SU-DHL-6 (cell line): ENCODE measurements around the gene TMEM14A.

Experiments
- H2AFZ ChIP-seq: fragments of 200-600 bp; sonication (generic); 2 replicates; pipeline ENCODE4 v1.6.1; 2014; ENCODE audit warnings: low read depth, mild to moderate bottlenecking, moderate library complexity, mixed read lengths, antibody characterized with exemption, low read length; ENCODE audit not compliant: severe bottlenecking
- H3F3A ChIP-seq: fragments of 200-600 bp; shearing (Covaris generic); 2 replicates; pipeline ENCODE4 v1.6.0; 2016; ENCODE audit warnings: antibody characterized with exemption, mild to moderate bottlenecking; ENCODE audit not compliant: insufficient read depth
- H3K27ac ChIP-seq: fragments of 200-600 bp; sonication (generic); 2 replicates; pipeline ENCODE4 v1.5.1; 2016; ENCODE audit warnings: low read depth, mild to moderate bottlenecking, low read length, moderate library complexity, mixed read lengths
- H3K27me3 ChIP-seq: fragments of 200-600 bp; sonication (generic), shearing (Covaris generic); 2 replicates; pipeline ENCODE4 v1.6.0; 2014; ENCODE audit warnings: mild to moderate bottlenecking, low read length
- H3K36me3 ChIP-seq: fragments of 200-600 bp; sonication (generic); 2 replicates; pipeline ENCODE4 v1.6.1; 2014; ENCODE audit warnings: mild to moderate bottlenecking, low read length, mixed read lengths
- H3K4me2 ChIP-seq: fragments of 300-600, 200-600 bp; shearing (Covaris generic), sonication (generic); 2 replicates; pipeline ENCODE4 v1.6.0; 2014; ENCODE audit warnings: low read length, low read depth, mild to moderate bottlenecking; ENCODE audit not compliant: poor library complexity, severe bottlenecking
- H3K4me3 ChIP-seq: fragments of 200-600 bp; sonication (generic); 2 replicates; pipeline ENCODE4 v1.5.1; 2014; ENCODE audit warnings: antibody characterized with exemption, low read length, mild to moderate bottlenecking, mixed read lengths; ENCODE audit not compliant: insufficient read depth, poor library complexity, severe bottlenecking
- H3K79me2 ChIP-seq: fragments of 200-600 bp; sonication (generic); 2 replicates; pipeline ENCODE4 v1.6.1; 2014; ENCODE audit warnings: mild to moderate bottlenecking, low read length, moderate library complexity; ENCODE audit not compliant: insufficient read depth
- H3K9ac ChIP-seq: fragments of 200-600 bp; sonication (generic); 2 replicates; pipeline ENCODE4 v1.7.0; 2014; ENCODE audit warnings: mild to moderate bottlenecking, low read length
- H3K9me2 ChIP-seq: fragments of 200-600 bp; sonication (generic); replicated peaks from 2 replicates; pipeline ENCODE4 v1.6.1; 2014; ENCODE audit warnings: low read length; ENCODE audit not compliant: insufficient read depth
- H3K9me3 ChIP-seq: fragments of 200-600 bp; sonication (generic); 2 replicates; pipeline ENCODE4 v1.6.1; 2014; ENCODE audit warnings: low read length, mixed read lengths; ENCODE audit not compliant: insufficient read depth
- H4K20me1 ChIP-seq: fragments of 200-600 bp; sonication (generic); 2 replicates; pipeline ENCODE4 v1.6.1; 2014; ENCODE audit warnings: low read depth, mild to moderate bottlenecking, antibody characterized with exemption, low read length, moderate library complexity, mixed read lengths
- CTCF ChIP-seq: fragments of 200-600 bp; sonication (generic); IDR thresholded peaks from one replicate; pipeline ENCODE4 v1.5.1; 2017; ENCODE audit warnings: antibody characterized with exemption, mild to moderate bottlenecking, low read length, moderate library complexity; ENCODE audit not compliant: insufficient read depth, poor library complexity, severe bottlenecking
- EZH2phosphoT487 ChIP-seq: fragments of 200-600 bp; sonication (generic), shearing (Covaris generic); conservative IDR thresholded peaks from 2 replicates; pipeline ENCODE4 v1.6.1; 2018; ENCODE audit warnings: mild to moderate bottlenecking, antibody characterized with exemption, low read length, moderate library complexity, mixed read lengths

TMEM14A gene

GRCh38 chr6:52735071-52735470 lies 64.2 kb downstream of the TMEM14A start:
- H3K27ac ChIP-seq = no peak overlapping the region
- no peaks in the 10 kb centered on the region for H3K79me2 ChIP-seq
- TF ChIP-seq CTCF (no peak), EZH2phosphoT487 (no peak)
- H3K9me3 ChIP-seq = no peaks in the 10 kb centered on the region
- H3K36me3 ChIP-seq = no peaks in the 10 kb centered on the region
- H3K9ac ChIP-seq = no peak overlapping the region
- no peak overlapping the region for H3K4me2 ChIP-seq
- H3K4me3 ChIP-seq = no peak overlapping the region
- H3F3A ChIP-seq = no peaks in the 10 kb centered on the region
- H3K27me3 ChIP-seq = no peaks in the 10 kb centered on the region
- no peaks in the 10 kb centered on the region for H4K20me1 ChIP-seq
- H3K9me2 ChIP-seq = no peaks in the 10 kb centered on the region
- H2AFZ ChIP-seq = no peak overlapping the region

GRCh38 chr6:52736145-52736544 lies 65.2 kb downstream of the TMEM14A start:
- Histone ChIP-seq H3K4me2 (no peak overlapping the region), H3K36me3 (no peaks in the 10 kb centered on the region), H3F3A (no peaks in the 10 kb centered on the region), H3K79me2 (no peaks in the 10 kb centered on the region), H4K20me1 (no peaks in the 10 kb centered on the region), H3K9ac (no peak overlapping the region), H3K9me3 (no peaks in the 10 kb centered on the region), H3K9me2 (no peaks in the 10 kb centered on the region), H2AFZ (no peak overlapping the region), H3K27me3 (no peaks in the 10 kb centered on the region), H3K27ac (no peak overlapping the region), H3K4me3 (no peak overlapping the region)
- TF ChIP-seq CTCF (no peak), EZH2phosphoT487 (no peak)
